ENCODE data around the gene PTPN6. TPM values are rescaled to one million over a fixed set of nuclear protein-coding genes. Genes with fewer than 3 reads are reported as not detected.

The PTPN6 gene
- total and polyA plus RNA-seq, 2 of the 13 experiments (the other 11 are each of a cell fraction or from before 2014, with no cell fraction given) = 10.5 to 10.6 TPM

- CTCF ChIA-PET (ENCODE audit: low intra/inter-chr PET ratio, low total read pairs) = no interaction called here
- POLR2A ChIA-PET = interaction anchor here (0.8 to 1.5 kb wide), 4 partner anchors 10 to 30 kb away, joined by 3 to 10 read pairs (median 3); partner anchors contain the start of genes C12orf57 and RNU7-1
These were observed 23.0 kb downstream of the PTPN6 start for GRCh38 chr12:6974180-6974579.

More at GRCh38 chr12:6974180-6974579, 23.0 kb downstream of the PTPN6 start:
- ATAC-seq (no peak), DNase-seq (ENCODE audit: low spot score) (no peak), FAIRE-seq (no peak)
- Histone ChIP-seq H3K9ac (ENCODE audit: insufficient read depth, low read depth, low read length) (no peak overlapping the region), H3K9me3 (ENCODE audit: low read length) (no peaks in the 10 kb centered on the region), H3K4me2 (ENCODE audit: low read depth, low read length) (no peak overlapping the region), H3K4me3 (replicated peaks in 1 of 3; ENCODE audit: insufficient read depth in 1 of 3, low read depth in 2 of 3, low read length in 3 of 3) (no peak overlapping the region), H3K4me1 (ENCODE audit: insufficient read depth, low read length) (peaks cover 33% of the 10 kb centered on the region), H2AFZ (ENCODE audit: low read length) (no peak overlapping the region), H4K20me1 (ENCODE audit: insufficient read depth, low read length) (no peaks in the 10 kb centered on the region), H3K79me2 (ENCODE audit: insufficient read depth, low read length) (peaks cover 33% of the 10 kb centered on the region), H3K27ac (ENCODE audit: extremely low read length, insufficient read depth, low read length) (no peak overlapping the region), H3K36me3 (replicated peaks in 1 of 2; ENCODE audit: control insufficient read depth in 1 of 2, insufficient read depth in 2 of 2, low read length in 2 of 2) (peaks cover 14 to 37% of the 10 kb centered on the region in 2 experiments), H3K27me3 (ENCODE audit: control insufficient read depth in 1 of 2, insufficient read depth in 2 of 2, low read length in 2 of 2) (no peaks in the 10 kb centered on the region; a peak in 1 of 5 replicates)
- intact Hi-C loops (cut with micrococcal nuclease; ENCODE audit: unreplicated experiment) (no loop called here), in situ Hi-C loops (cut with HindIII; ENCODE audit: extremely low pct_ligation_motif_present, low pct_unique_long_range_greater_than_20kb) (no loop called here)
- 91% methylated on average over 6 of the region's 6 CpGs for WGBS (ENCODE audit: low lambda C conversion rate)
- no TSS peak for BruUV-seq (replicated peaks)
- no peak for TF ChIP-seq SOX6 (IDR thresholded peaks at IDR 0.05)
- TF ChIP-seq SOX6 (CRISPR knock-in tag; IDR thresholded peaks at IDR 0.05) = no peak
- TF ChIP-seq POLR2G (IDR thresholded peaks at IDR 0.05; ENCODE audit: low read depth, low read length) = peak; percentile 31; the same call in 1 of the 2 replicates
- no peak for TF ChIP-seq SETDB1 (CRISPR knock-in tag; IDR thresholded peaks at IDR 0.05; ENCODE audit: borderline replicate concordance)
- TF ChIP-seq MIXL1 (CRISPR knock-in tag; IDR thresholded peaks at IDR 0.05) = no peak
- TF ChIP-seq JARID2 (CRISPR knock-in tag; IDR thresholded peaks at IDR 0.05; ENCODE audit: insufficient replicate concordance) = no peak
- TF ChIP-seq POLR2A (IDR thresholded peaks at IDR 0.05; ENCODE audit: insufficient read depth in 1 of 2, low read depth in 2 of 2, low read length in 2 of 2) = 0 out of 4 replicates have a peak, but pooled peaks of 1 of the 2 experiments have one; percentile 15
- TF ChIP-seq BCL3 (CRISPR knock-in tag; IDR thresholded peaks at IDR 0.05) = no peak
- TF ChIP-seq RBM22 (optimal IDR thresholded peaks at IDR 0.05; ENCODE audit: low read length) = peak; percentile 29
- no peak for TF ChIP-seq ZSCAN21 (CRISPR knock-in tag; IDR thresholded peaks at IDR 0.05; ENCODE audit: borderline replicate concordance)
- TF ChIP-seq ZNF12 (CRISPR knock-in tag; IDR thresholded peaks at IDR 0.05) = no peak
- TF ChIP-seq EZH2 (conservative IDR thresholded peaks at IDR 0.05; ENCODE audit: low read depth, low read length) = no peak
- no peak for TF ChIP-seq ZBTB33 (CRISPR knock-in tag; IDR thresholded peaks at IDR 0.05)
- TF ChIP-seq NFIB (CRISPR knock-in tag; IDR thresholded peaks at IDR 0.05; ENCODE audit: borderline replicate concordance) = no peak
- TF ChIP-seq PRDM4 (CRISPR knock-in tag; IDR thresholded peaks at IDR 0.05; ENCODE audit: borderline replicate concordance) = no peak
- no peak for TF ChIP-seq ZNF703 (CRISPR knock-in tag; IDR thresholded peaks at IDR 0.05; ENCODE audit: borderline replicate concordance)
